ENCODE results near the gene TYW1B.
"Not testable (repeated sequence)": the region's sequence is repeated elsewhere in the genome, so short reads cannot be mapped to it uniquely, and the experiment has no call there.

TYW1B gene

DNA sequence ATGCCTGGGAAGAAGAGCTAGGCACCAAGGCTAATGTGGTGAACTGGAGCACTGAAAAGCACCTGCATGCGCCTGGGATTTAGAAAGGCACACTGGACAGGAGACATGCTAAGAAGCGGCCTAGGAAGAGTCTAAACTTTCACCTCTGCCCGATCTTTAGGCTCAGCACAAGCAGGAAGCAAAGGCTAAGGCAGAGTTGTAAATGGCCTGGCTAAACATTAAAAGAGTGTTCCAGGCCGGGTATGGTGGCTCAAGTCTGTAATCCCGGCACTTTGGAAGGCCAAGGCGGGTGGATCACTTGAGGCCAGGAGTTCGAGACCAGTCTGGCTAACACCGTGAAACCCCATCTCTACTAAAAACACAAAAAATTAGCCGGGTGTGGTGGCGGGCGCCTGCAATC is 88.3 kb downstream of the TYW1B start:
- H3K4me1 ChIP-seq (ENCODE audit: control insufficient read depth in 1 of 2, insufficient read depth in 1 of 2, low read depth in 1 of 2, low read length in 1 of 2); H3K27ac ChIP-seq; H3K27me3 ChIP-seq; H3K9me3 ChIP-seq; H3K36me3 ChIP-seq; H3K4me3 ChIP-seq (ENCODE audit: low read depth in 1 of 2, low read length in 1 of 2): not testable (repeated sequence)

DNA sequence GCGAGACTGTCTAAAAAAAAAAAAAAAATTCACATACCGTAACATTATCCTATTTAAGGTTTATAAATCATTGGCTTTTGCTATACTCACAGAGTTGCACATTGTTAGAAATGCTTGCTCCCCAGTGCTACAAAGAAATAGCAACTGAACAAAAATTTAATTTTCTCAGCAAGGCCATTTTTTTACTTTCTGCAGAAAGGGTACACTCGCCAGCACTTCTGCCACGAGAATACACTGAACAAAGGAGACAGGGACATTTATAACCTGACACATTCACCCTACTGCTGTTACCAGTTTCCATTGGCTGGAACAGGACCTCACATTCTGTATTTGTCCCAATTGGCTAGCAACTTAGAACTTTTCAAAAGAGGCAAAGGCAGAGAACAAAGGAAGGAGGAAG is 92.1 kb downstream of the TYW1B start:
- not testable (repeated sequence) for H3K9me3 ChIP-seq; H3K4me3 ChIP-seq (ENCODE audit: low read depth in 1 of 2, low read length in 1 of 2); H3K27ac ChIP-seq; H3K27me3 ChIP-seq; H3K36me3 ChIP-seq; H3K4me1 ChIP-seq (ENCODE audit: control insufficient read depth in 1 of 2, insufficient read depth in 1 of 2, low read depth in 1 of 2, low read length in 1 of 2)

- not testable (repeated sequence) for H3K27ac ChIP-seq; H3K4me1 ChIP-seq (ENCODE audit: control insufficient read depth in 1 of 2, insufficient read depth in 1 of 2, low read depth in 1 of 2, low read length in 1 of 2); H3K36me3 ChIP-seq; H3K4me3 ChIP-seq (ENCODE audit: low read depth in 1 of 2, low read length in 1 of 2); H3K9me3 ChIP-seq; H3K27me3 ChIP-seq
Observed at GRCh38 chr7:72730815-72731214, 97.2 kb downstream of the TYW1B start.

- not testable (repeated sequence) for H3K4me3 ChIP-seq (ENCODE audit: low read depth in 1 of 2, low read length in 1 of 2); H3K27me3 ChIP-seq; H3K9me3 ChIP-seq; H3K36me3 ChIP-seq; H3K4me1 ChIP-seq (ENCODE audit: control insufficient read depth in 1 of 2, insufficient read depth in 1 of 2, low read depth in 1 of 2, low read length in 1 of 2); H3K27ac ChIP-seq
Observed at GRCh38 chr7:72730384-72730783, 97.6 kb downstream of the TYW1B start.

GRCh38 chr7:72729130-72729529 is 98.9 kb downstream of the TYW1B start:
- H3K9me3 ChIP-seq; H3K4me3 ChIP-seq (ENCODE audit: low read depth in 1 of 2, low read length in 1 of 2); H3K27me3 ChIP-seq; H3K36me3 ChIP-seq; H3K27ac ChIP-seq; H3K4me1 ChIP-seq (ENCODE audit: control insufficient read depth in 1 of 2, insufficient read depth in 1 of 2, low read depth in 1 of 2, low read length in 1 of 2): not testable (repeated sequence)

GRCh38 chr7:72722694-72723093 is 105.3 kb downstream of the TYW1B start:
- H3K36me3 ChIP-seq; H3K27me3 ChIP-seq; H3K4me1 ChIP-seq (ENCODE audit: control insufficient read depth in 1 of 2, insufficient read depth in 1 of 2, low read depth in 1 of 2, low read length in 1 of 2); H3K9me3 ChIP-seq; H3K27ac ChIP-seq; H3K4me3 ChIP-seq (ENCODE audit: low read depth in 1 of 2, low read length in 1 of 2): not testable (repeated sequence)

GRCh38 chr7:72720890-72721289 is 107.1 kb downstream of the TYW1B start:
- H3K4me1 ChIP-seq (ENCODE audit: control insufficient read depth in 1 of 2, insufficient read depth in 1 of 2, low read depth in 1 of 2, low read length in 1 of 2); H3K36me3 ChIP-seq; H3K27me3 ChIP-seq; H3K27ac ChIP-seq; H3K4me3 ChIP-seq (ENCODE audit: low read depth in 1 of 2, low read length in 1 of 2); H3K9me3 ChIP-seq: not testable (repeated sequence)

GRCh38 chr7:72717252-72717774 is 110.7 kb downstream of the TYW1B start:
- H3K4me3 ChIP-seq (ENCODE audit: low read depth in 1 of 2, low read length in 1 of 2); H3K4me1 ChIP-seq (ENCODE audit: control insufficient read depth in 1 of 2, insufficient read depth in 1 of 2, low read depth in 1 of 2, low read length in 1 of 2); H3K9me3 ChIP-seq: not testable (repeated sequence)

GRCh38 chr7:72711927-72712326 is 116.1 kb downstream of the TYW1B start:
- not testable (repeated sequence) for H3K9me3 ChIP-seq; H3K36me3 ChIP-seq; H3K27ac ChIP-seq; H3K4me3 ChIP-seq (ENCODE audit: low read depth in 1 of 2, low read length in 1 of 2); H3K4me1 ChIP-seq (ENCODE audit: control insufficient read depth in 1 of 2, insufficient read depth in 1 of 2, low read depth in 1 of 2, low read length in 1 of 2); H3K27me3 ChIP-seq

More at GRCh38 chr7:72717252-72717774, 110.7 kb downstream of the TYW1B start:
- not testable (repeated sequence) for H3K36me3 ChIP-seq, H3K27me3 ChIP-seq, H3K27ac ChIP-seq

- no peak overlapping the region for H3K27ac ChIP-seq
- no peak for TF ChIP-seq CTCF (IDR thresholded peaks at IDR 0.05)
- H3K27me3 ChIP-seq: no peaks in the 10 kb centered on the region
- no peaks in the 10 kb centered on the region for H3K36me3 ChIP-seq
- peaks cover 0 to 7% of the 10 kb centered on the region in 2 experiments for H3K4me1 ChIP-seq (ENCODE audit: control insufficient read depth in 1 of 2, insufficient read depth in 1 of 2, low read depth in 1 of 2, low read length in 1 of 2)
- H3K4me3 ChIP-seq (ENCODE audit: low read depth in 1 of 2, low read length in 1 of 2): no peak overlapping the region
- H3K9me3 ChIP-seq: no peaks in the 10 kb centered on the region
Observed at GRCh38 chr7:72710983-72711382, 117.0 kb downstream of the TYW1B start.

Data from neutrophil (primary cell).